HG03097 (cell line): ENCODE measurements around the gene SCFD2.

Experiments
- ATAC-seq: cut with Tn5 transposase; IDR thresholded peaks from one replicate; pipeline ENCODE4 v1.9.1; 2021; ENCODE audit not compliant: unreplicated experiment, low FRiP score

Gene SCFD2

GRCh38 chr4:52968241-52968640 is 397.6 kb downstream of the SCFD2 start:
- ATAC-seq: no peak

- ATAC-seq: no peak
These were observed 399.1 kb downstream of the SCFD2 start for GRCh38 chr4:52966781-52967180.

GRCh38 chr4:52966172-52966571 is 399.7 kb downstream of the SCFD2 start:
- no peak for ATAC-seq

GRCh38 chr4:52964561-52965101 is 401.2 kb downstream of the SCFD2 start:
- ATAC-seq: no peak

- no peak for ATAC-seq
These were observed 401.9 kb downstream of the SCFD2 start for GRCh38 chr4:52964011-52964410.

GRCh38 chr4:52962721-52963120 is 403.1 kb downstream of the SCFD2 start:
- ATAC-seq: no peak

- no peak for ATAC-seq
These were observed 404.0 kb downstream of the SCFD2 start for GRCh38 chr4:52961666-52962412.

- ATAC-seq: no peak
These were observed 406.3 kb downstream of the SCFD2 start for GRCh38 chr4:52959541-52959940.

- no peak for ATAC-seq
These were observed 407.8 kb downstream of the SCFD2 start for GRCh38 chr4:52957835-52958631.

- ATAC-seq: no peak
These were observed 408.6 kb downstream of the SCFD2 start for GRCh38 chr4:52957220-52957686.

GRCh38 chr4:52956691-52957090 is 409.2 kb downstream of the SCFD2 start:
- no peak for ATAC-seq

GRCh38 chr4:52954560-52955170 is 411.2 kb downstream of the SCFD2 start:
- ATAC-seq: no peak

GRCh38 chr4:52952540-52952939 is 413.3 kb downstream of the SCFD2 start:
- no peak for ATAC-seq

GRCh38 chr4:52951016-52951415 is 414.8 kb downstream of the SCFD2 start:
- no peak for ATAC-seq

GRCh38 chr4:52950226-52950625 is 415.6 kb downstream of the SCFD2 start:
- ATAC-seq: no peak

GRCh38 chr4:52949336-52949735 is 416.5 kb downstream of the SCFD2 start:
- ATAC-seq: no peak

- no peak for ATAC-seq
These were observed 417.8 kb downstream of the SCFD2 start for GRCh38 chr4:52948057-52948423.

GRCh38 chr4:52947401-52948056 is 418.3 kb downstream of the SCFD2 start:
- no peak for ATAC-seq

- no peak for ATAC-seq
These were observed 419.0 kb downstream of the SCFD2 start for GRCh38 chr4:52946855-52947254.

GRCh38 chr4:52945982-52946381 is 419.9 kb downstream of the SCFD2 start:
- no peak for ATAC-seq
